Tibial nerve (tissue), 4 donors: ENCODE data around the gene S100PBP. TPM values are rescaled to one million over a fixed set of nuclear protein-coding genes. Genes with fewer than 3 reads are reported as not detected.

ENCODE experiments used
- DNase-seq, 2 donors: peaks; one replicate each; pipeline ENCODE4 v3.0.0-alpha.2; 2019; ENCODE audit warnings: low spot score in 2 of 2
- H3K27ac ChIP-seq, 4 donors: fragments of 200-600 bp; sonication (generic) in 3 of 4; one replicate each; pipeline ENCODE4 v1.5.1; 2017 to 2019; ENCODE audit warnings: mild to moderate bottlenecking in 1 of 4
- H3K27me3 ChIP-seq, 2 donors: fragments of 200-600 bp; sonication (generic) in 1 of 2; one replicate each; pipeline versions ENCODE4 v1.5.1 to v1.6.0; 2017 to 2019
- H3K36me3 ChIP-seq, 3 donors: fragments of 200-600 bp; sonication (generic); one replicate each; pipeline ENCODE4 v1.5.1; 2018 to 2019
- H3K4me1 ChIP-seq, 4 donors: fragments of 200-600 bp; sonication (generic) in 3 of 4; one replicate each; pipeline ENCODE4 v1.5.1; 2017 to 2019
- H3K4me3 ChIP-seq, 4 donors: fragments of 200-600 bp; sonication (generic) in 3 of 4; one replicate each; pipeline ENCODE4 v1.5.1; 2017 to 2019; ENCODE audit warnings: mild to moderate bottlenecking in 1 of 4, moderate library complexity in 1 of 4
- H3K9me3 ChIP-seq, 4 donors: fragments of 200-600 bp; sonication (generic) in 3 of 4; one replicate each; pipeline ENCODE4 v1.5.1; 2017 to 2019
- EP300 ChIP-seq, 2 donors: sonication (generic); formaldehyde crosslinking; IDR thresholded peaks; one replicate each; pipeline ENCODE4 v1.6.1; 2017; ENCODE audit warnings: antibody characterized with exemption in 2 of 2, mild to moderate bottlenecking in 1 of 2
- POLR2A ChIP-seq, 2 donors: fragments of 450-650 bp; IDR thresholded peaks; one replicate each; pipeline ENCODE4 v1.6.1; 2017; ENCODE audit warnings: antibody characterized with exemption in 2 of 2, mild to moderate bottlenecking in 2 of 2, moderate library complexity in 2 of 2
- WGBS, 2 donors: methylation state at CpG; one replicate each; pipeline ENCODE4 v1.1.5; 2018; 5-methylcytosine and 5-hydroxymethylcytosine counted together
- total RNA-seq, 4 donors: library from RNA; depleted of rRNA; stranded (reverse); fragments of >200 nt; gene quantifications; one replicate each; pipeline ENCODE4 v1.1.0, GENCODE V29; 2016
- TF ChIP-seq, protein P1 (sequence below), 5 experiments: fragments of 200-600 bp in 3 of 5; fragments of 450-650 bp in 2 of 5; sonication (generic) in 3 of 5; IDR thresholded peaks; one replicate each; pipeline ENCODE4 v1.5.1; 2016 to 2019; ENCODE audit warnings: antibody characterized with exemption in 5 of 5, mild to moderate bottlenecking in 3 of 5, moderate library complexity in 2 of 5

S100PBP gene
- total RNA-seq, 4 donors from 2014 or later: 24.0 to 55.5 (median 33.4) TPM

DNA sequence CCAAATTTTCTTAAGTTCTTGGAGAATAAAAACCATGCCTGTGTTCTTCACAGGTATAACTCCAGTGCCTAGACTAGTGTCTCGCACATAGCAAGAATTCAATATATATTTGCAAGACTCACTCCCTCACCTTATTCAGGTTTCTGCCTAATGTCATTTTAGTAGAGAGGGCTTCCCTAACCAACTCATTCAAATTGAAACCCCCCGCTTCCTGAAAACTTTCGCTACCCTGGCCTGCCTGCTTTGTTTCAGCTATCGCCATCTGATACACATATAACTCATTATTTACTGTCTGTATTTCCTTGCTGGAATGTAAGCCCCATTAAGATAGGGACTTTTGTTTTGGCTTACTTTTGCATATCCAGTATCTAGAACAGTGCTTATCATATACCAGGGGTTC, 8.9 kb upstream of the S100PBP start:
- 96 to 100% methylated on average over 4 of the region's 4 CpGs for WGBS, 2 donors
- Histone ChIP-seq H3K27me3 (no peaks in the 10 kb centered on the region), H3K4me1 (peaks cover 0 to 10% (median 0%) of the 10 kb centered on the region in 4 donors), H3K36me3 (peaks cover 0 to 73% (median 3%) of the 10 kb centered on the region in 3 donors), H3K4me3 (no peak overlapping the region), H3K9me3 (no peaks in the 10 kb centered on the region), H3K27ac (no peak overlapping the region)
- DNase-seq: no peak
- no peak for TF ChIP-seq EP300 (IDR thresholded peaks at IDR 0.05)
- no peak for TF ChIP-seq POLR2A (IDR thresholded peaks at IDR 0.05)
- TF ChIP-seq, protein P1, sequence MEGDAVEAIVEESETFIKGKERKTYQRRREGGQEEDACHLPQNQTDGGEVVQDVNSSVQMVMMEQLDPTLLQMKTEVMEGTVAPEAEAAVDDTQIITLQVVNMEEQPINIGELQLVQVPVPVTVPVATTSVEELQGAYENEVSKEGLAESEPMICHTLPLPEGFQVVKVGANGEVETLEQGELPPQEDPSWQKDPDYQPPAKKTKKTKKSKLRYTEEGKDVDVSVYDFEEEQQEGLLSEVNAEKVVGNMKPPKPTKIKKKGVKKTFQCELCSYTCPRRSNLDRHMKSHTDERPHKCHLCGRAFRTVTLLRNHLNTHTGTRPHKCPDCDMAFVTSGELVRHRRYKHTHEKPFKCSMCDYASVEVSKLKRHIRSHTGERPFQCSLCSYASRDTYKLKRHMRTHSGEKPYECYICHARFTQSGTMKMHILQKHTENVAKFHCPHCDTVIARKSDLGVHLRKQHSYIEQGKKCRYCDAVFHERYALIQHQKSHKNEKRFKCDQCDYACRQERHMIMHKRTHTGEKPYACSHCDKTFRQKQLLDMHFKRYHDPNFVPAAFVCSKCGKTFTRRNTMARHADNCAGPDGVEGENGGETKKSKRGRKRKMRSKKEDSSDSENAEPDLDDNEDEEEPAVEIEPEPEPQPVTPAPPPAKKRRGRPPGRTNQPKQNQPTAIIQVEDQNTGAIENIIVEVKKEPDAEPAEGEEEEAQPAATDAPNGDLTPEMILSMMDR (IDR thresholded peaks at IDR 0.05): no peak

DNA sequence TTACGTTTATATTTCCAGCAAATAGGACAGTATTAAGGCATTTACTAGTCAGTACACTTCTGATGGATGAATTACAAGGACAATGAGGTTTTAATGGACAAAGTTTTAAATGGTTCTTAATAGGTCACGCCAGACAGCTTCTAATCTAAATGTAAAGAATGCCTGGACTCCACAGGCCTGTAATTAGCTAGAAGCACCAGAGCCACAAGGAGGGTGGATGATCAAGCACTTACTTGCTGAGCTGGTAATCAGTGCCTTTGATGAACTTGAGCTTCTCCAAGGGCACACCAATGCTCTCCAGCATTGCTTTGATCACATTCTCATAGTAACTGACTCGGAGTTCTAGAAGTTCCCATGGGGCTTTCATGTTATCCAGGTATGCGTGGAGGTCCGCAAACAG, 7.1 kb upstream of the S100PBP start:
- TF ChIP-seq EP300 (IDR thresholded peaks at IDR 0.05): no peak
- TF ChIP-seq POLR2A (IDR thresholded peaks at IDR 0.05): no peak
- TF ChIP-seq, protein P1 (IDR thresholded peaks at IDR 0.05): no peak
- peaks cover 0 to 28% (median 3%) of the 10 kb centered on the region in 4 donors for H3K4me1 ChIP-seq
- no peaks in the 10 kb centered on the region for H3K27me3 ChIP-seq
- H3K9me3 ChIP-seq: no peaks in the 10 kb centered on the region
- DNase-seq: no peak
- H3K4me3 ChIP-seq: no peak overlapping the region
- 86 to 89% methylated on average over 5 of the region's 5 CpGs for WGBS, 2 donors
- peaks cover 0 to 60% (median 2%) of the 10 kb centered on the region in 3 donors for H3K36me3 ChIP-seq
- H3K27ac ChIP-seq: no peak overlapping the region

DNA sequence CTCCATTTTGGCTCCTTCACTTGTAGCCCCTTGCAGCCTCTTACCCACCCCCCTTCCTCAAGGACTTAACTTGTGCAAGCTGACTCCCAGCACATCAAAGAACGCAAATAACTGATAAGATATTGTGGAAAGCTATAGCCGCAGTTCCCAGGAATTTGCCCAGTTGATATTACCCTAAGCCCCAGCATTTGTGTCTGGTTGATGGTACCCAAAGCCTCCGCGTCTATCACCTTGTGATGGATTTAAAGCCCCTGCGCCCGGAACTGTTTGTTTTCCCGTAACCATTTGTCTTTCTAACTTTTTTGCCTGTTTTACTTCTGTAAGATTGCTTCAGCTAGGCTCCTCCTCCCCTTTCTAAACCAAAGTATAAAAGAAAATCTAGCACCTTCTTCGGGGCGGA, 6.2 kb upstream of the S100PBP start:
- Histone ChIP-seq H3K27me3 (no peaks in the 10 kb centered on the region), H3K27ac (no peak overlapping the region), H3K9me3 (no peaks in the 10 kb centered on the region), H3K4me1 (peaks cover 0 to 37% (median 12%) of the 10 kb centered on the region in 4 donors), H3K36me3 (peaks cover 0 to 51% (median 0%) of the 10 kb centered on the region in 3 donors), H3K4me3 (no peak overlapping the region)
- 89% methylated on average over 9 of the region's 9 CpGs for WGBS, 2 donors
- DNase-seq: no peak
- TF ChIP-seq POLR2A (IDR thresholded peaks at IDR 0.05) (no peak), EP300 (IDR thresholded peaks at IDR 0.05) (no peak)
- TF ChIP-seq, protein P1 (IDR thresholded peaks at IDR 0.05): no peak

DNA sequence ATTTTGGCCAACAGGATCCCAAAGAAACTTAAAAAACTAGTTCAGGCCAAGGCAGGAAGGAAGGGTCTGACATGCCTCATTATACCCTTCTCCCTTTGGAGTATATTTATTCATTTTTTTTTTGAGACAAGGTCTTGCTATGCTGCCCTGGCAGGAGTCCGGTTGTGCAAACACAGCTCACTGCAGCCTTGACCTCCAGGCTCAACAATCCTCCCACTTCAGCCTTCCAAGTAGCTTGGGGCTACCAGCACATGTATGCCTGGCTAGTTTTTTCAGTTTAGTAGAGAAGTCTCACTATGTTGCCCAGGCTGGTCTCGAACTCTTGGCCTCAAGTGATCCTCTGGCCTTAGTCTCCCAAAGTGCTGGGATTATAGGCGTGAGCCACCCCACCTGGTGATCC, 5.5 kb upstream of the S100PBP start:
- peaks cover 0 to 39% (median 14%) of the 10 kb centered on the region in 4 donors for H3K4me1 ChIP-seq
- peaks cover 0 to 44% (median 0%) of the 10 kb centered on the region in 3 donors for H3K36me3 ChIP-seq
- TF ChIP-seq EP300 (IDR thresholded peaks at IDR 0.05) (no peak), POLR2A (IDR thresholded peaks at IDR 0.05) (no peak)
- TF ChIP-seq, protein P1 (IDR thresholded peaks at IDR 0.05): no peak
- H3K27me3 ChIP-seq: no peaks in the 10 kb centered on the region
- H3K9me3 ChIP-seq: no peaks in the 10 kb centered on the region
- no peak overlapping the region for H3K27ac ChIP-seq
- WGBS, 2 donors: 89 to 92% methylated on average over 3 of the region's 3 CpGs
- no peak for DNase-seq
- H3K4me3 ChIP-seq: no peak overlapping the region

DNA sequence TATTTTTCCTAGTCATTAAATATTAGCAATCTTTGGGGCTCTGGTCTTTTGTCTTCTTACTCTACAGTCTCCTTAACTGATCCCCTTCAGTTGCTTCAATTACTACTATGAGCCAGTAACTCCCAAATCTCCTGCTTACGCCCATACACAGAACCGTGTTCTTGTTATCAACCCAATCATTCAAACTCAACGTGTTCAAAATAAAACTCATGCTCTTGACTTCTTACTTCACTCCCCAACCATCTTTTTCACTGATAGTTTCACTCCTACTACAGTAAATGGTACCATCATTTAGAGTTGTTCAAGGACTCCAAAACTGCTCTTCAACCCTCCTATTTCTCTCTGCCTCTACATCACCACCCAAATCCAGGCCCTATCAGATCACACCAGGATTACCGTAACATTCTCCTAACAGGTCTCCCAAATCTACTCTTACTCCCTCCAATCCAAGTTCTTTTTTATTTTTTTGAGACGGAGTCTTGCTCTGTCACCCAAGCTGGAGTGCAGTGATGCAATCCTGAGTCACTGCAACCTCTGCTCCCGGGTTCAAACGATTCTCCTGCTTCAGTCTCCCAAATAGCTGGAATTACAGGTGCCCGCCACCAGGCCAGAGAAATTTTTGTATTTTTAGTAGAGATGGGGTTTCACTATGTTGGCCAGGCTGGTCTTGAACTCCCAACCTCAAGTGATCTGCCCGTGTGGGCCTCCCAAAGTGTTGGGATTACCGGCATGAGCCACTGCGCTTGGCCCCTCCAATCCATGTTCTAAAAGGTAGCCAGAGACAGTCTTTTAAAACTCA, 3.3 kb upstream of the S100PBP start:
- H3K27me3 ChIP-seq: no peaks in the 10 kb centered on the region
- TF ChIP-seq EP300 (IDR thresholded peaks at IDR 0.05): no peak
- no peak for TF ChIP-seq POLR2A (IDR thresholded peaks at IDR 0.05)
- TF ChIP-seq, protein P1 (IDR thresholded peaks at IDR 0.05): no peak
- 88 to 89% methylated on average over 11 of the region's 11 CpGs for WGBS, 2 donors
- H3K4me1 ChIP-seq: peaks cover 0 to 49% (median 18%) of the 10 kb centered on the region in 4 donors
- peaks cover 0 to 23% (median 0%) of the 10 kb centered on the region in 3 donors for H3K36me3 ChIP-seq
- no peaks in the 10 kb centered on the region for H3K9me3 ChIP-seq
- H3K27ac ChIP-seq: no peak overlapping the region
- no peak for DNase-seq
- H3K4me3 ChIP-seq: no peak overlapping the region
